Karpas-422 (cell line): ENCODE measurements around the gene NQO1. TPM values are rescaled to one million over a fixed set of nuclear protein-coding genes. Genes with fewer than 3 reads are reported as not detected.
A peak's percentile ranks its signal among the peaks of the same experiment; 100 is the strongest.
"Not testable (repeated sequence)": the region's sequence is repeated elsewhere in the genome, so short reads cannot be mapped to it uniquely, and the experiment has no call there.

Experiments
- DNase-seq: peaks from one replicate; pipeline ENCODE4 v3.0.0-alpha.2; 2015
- H2AFZ ChIP-seq: fragments of 200-600 bp; sonication (generic); 2 replicates; pipeline ENCODE4 v1.6.1; 2014; ENCODE audit warnings: antibody characterized with exemption, low read length, mixed read lengths
- H3K27ac ChIP-seq: fragments of 200-600 bp; sonication (generic); 2 replicates; pipeline ENCODE4 v1.5.1; 2014; ENCODE audit warnings: mild to moderate bottlenecking, low read length, moderate library complexity
- H3K27me3 ChIP-seq: fragments of 200-600 bp; sonication (generic); 2 replicates; pipeline ENCODE4 v1.6.1; 2014; ENCODE audit warnings: low read length, mixed read lengths
- H3K36me3 ChIP-seq: fragments of 200-600 bp; sonication (generic); 2 replicates; pipeline ENCODE4 v1.6.1; 2014; ENCODE audit warnings: low read length, mixed read lengths; ENCODE audit not compliant: insufficient read depth
- H3K4me1 ChIP-seq: fragments of 200-600 bp; sonication (generic); 2 replicates; pipeline ENCODE4 v1.6.1; 2014; ENCODE audit warnings: mild to moderate bottlenecking, low read length, mixed read lengths
- H3K4me2 ChIP-seq: fragments of 200-600 bp; sonication (generic); 2 replicates; pipeline ENCODE4 v1.6.1; 2014; ENCODE audit warnings: low read length, low read depth, mild to moderate bottlenecking; ENCODE audit not compliant: poor library complexity, severe bottlenecking
- H3K4me3 ChIP-seq: fragments of 200-600 bp; sonication (generic); 2 replicates; pipeline ENCODE4 v1.5.1; 2014; ENCODE audit warnings: mild to moderate bottlenecking, antibody characterized with exemption, low read length, mixed read lengths
- H3K79me2 ChIP-seq: fragments of 200-600 bp; sonication (generic); 2 replicates; pipeline ENCODE4 v1.6.1; 2014; ENCODE audit warnings: mild to moderate bottlenecking, low read length, mixed read lengths
- H3K9ac ChIP-seq: fragments of 200-600 bp; sonication (generic); 2 replicates; pipeline ENCODE4 v1.6.0; 2014; ENCODE audit warnings: low read length
- H3K9me2 ChIP-seq: fragments of 200-600 bp; sonication (generic), shearing (Covaris generic); replicated peaks from 2 replicates; pipeline ENCODE4 v1.6.0; 2014; ENCODE audit warnings: mild to moderate bottlenecking, low read length, moderate library complexity; ENCODE audit not compliant: insufficient read depth
- H3K9me3 ChIP-seq: fragments of 300-700, 200-600 bp; sonication (generic); 2 replicates; pipeline ENCODE4 v1.6.1; 2014; ENCODE audit warnings: low read length, mixed read lengths
- H4K20me1 ChIP-seq: fragments of 200-600 bp; sonication (generic); 2 replicates; pipeline ENCODE4 v1.6.1; 2014; ENCODE audit warnings: mild to moderate bottlenecking, antibody characterized with exemption, low read length, low read depth; ENCODE audit not compliant: insufficient read depth
- total RNA-seq: library from RNA; depleted of rRNA; stranded (reverse); fragments of >200 nt; shearing (Covaris generic); gene quantifications from 2 replicates; pipeline ENCODE4 v1.2.3, GENCODE V29; 2014; ENCODE audit warnings: low replicate concordance

The NQO1 gene
- total RNA-seq, 1 experiment from 2014 or later: 16.2 TPM

GRCh38 chr16:69762814-69763598, 36.6 kb upstream of the NQO1 start:
- no peaks in the 10 kb centered on the region for H3K36me3 ChIP-seq
- no peaks in the 10 kb centered on the region for H4K20me1 ChIP-seq
- no peaks in the 10 kb centered on the region for H3K27me3 ChIP-seq
- peak; percentile 69 for DNase-seq
- H3K9me3 ChIP-seq: no peaks in the 10 kb centered on the region
- peak overlapping the region; percentile 61 for H3K27ac ChIP-seq
- peaks cover 29% of the 10 kb centered on the region for H3K4me1 ChIP-seq
- H3K9ac ChIP-seq: peak overlapping the region; percentile 88
- peak overlapping the region; percentile 93 for H3K4me3 ChIP-seq
- peaks cover 48% of the 10 kb centered on the region for H3K79me2 ChIP-seq
- H2AFZ ChIP-seq: no peak overlapping the region
- peak overlapping the region; percentile 79 for H3K4me2 ChIP-seq
- no peaks in the 10 kb centered on the region for H3K9me2 ChIP-seq

GRCh38 chr16:69761983-69762813, 35.8 kb upstream of the NQO1 start, which contains the start of gene WWP2:
Gene WWP2 (plus strand): TSS chr16:69762332. CDS start chr16:69787011, 24,679 bp downstream.
- no peaks in the 10 kb centered on the region for H3K27me3 ChIP-seq
- H3K4me3 ChIP-seq: peak within 1 kb of the TSS; percentile 93
- H4K20me1 ChIP-seq: no peaks in the 10 kb centered on the region
- H3K9me2 ChIP-seq: no peaks in the 10 kb centered on the region
- no peaks in the 10 kb centered on the region for H3K9me3 ChIP-seq
- H3K9ac ChIP-seq: peak within 1 kb of the TSS; percentile 88
- peak; percentile 94 for DNase-seq
- H3K27ac ChIP-seq: peak within 1 kb of the TSS; percentile 61
- peak within 1 kb of the TSS; percentile 33; the same call in 1 of the 2 replicates for H2AFZ ChIP-seq
- H3K4me1 ChIP-seq: peaks cover 26% of the 10 kb centered on the region
- H3K36me3 ChIP-seq: no peaks in the 10 kb centered on the region
- H3K4me2 ChIP-seq: peak within 1 kb of the TSS; percentile 81
- H3K79me2 ChIP-seq: peaks cover 40% of the 10 kb centered on the region

GRCh38 chr16:69757375-69757774, 31.0 kb upstream of the NQO1 start:
- H3K9ac ChIP-seq, H2AFZ ChIP-seq, H3K4me2 ChIP-seq, DNase-seq, H3K9me3 ChIP-seq, H4K20me1 ChIP-seq, H3K9me2 ChIP-seq, H3K27ac ChIP-seq, H3K4me3 ChIP-seq, H3K27me3 ChIP-seq, H3K36me3 ChIP-seq: not testable (repeated sequence)
- Histone ChIP-seq H3K79me2 (peaks cover 29% of the 10 kb centered on the region), H3K4me1 (peaks cover 24% of the 10 kb centered on the region)

GRCh38 chr16:69756705-69757104, 30.3 kb upstream of the NQO1 start:
- Histone ChIP-seq H3K9me2 (no peaks in the 10 kb centered on the region), H3K4me3 (no peak overlapping the region), H3K9me3 (no peaks in the 10 kb centered on the region), H2AFZ (no peak overlapping the region), H3K4me1 (peaks cover 20% of the 10 kb centered on the region), H3K27me3 (no peaks in the 10 kb centered on the region), H3K4me2 (no peak overlapping the region), H3K27ac (no peak overlapping the region), H3K9ac (no peak overlapping the region), H3K79me2 (peaks cover 32% of the 10 kb centered on the region), H3K36me3 (peaks cover 14% of the 10 kb centered on the region; the same call in 1 of the 2 replicates), H4K20me1 (peaks cover 8% of the 10 kb centered on the region; the same call in 1 of the 2 replicates)
- no peak for DNase-seq

GRCh38 chr16:69754469-69755310, 28.3 kb upstream of the NQO1 start, which contains the start of gene NOB1:
Gene NOB1 (minus strand): TSS chr16:69754926. CDS start chr16:69754910, 16 bp downstream.
- H3K9me2 ChIP-seq: no peaks in the 10 kb centered on the region
- H3K27ac ChIP-seq: peak within 1 kb of the TSS; percentile 48
- H3K9ac ChIP-seq: peak within 1 kb of the TSS; percentile 89
- DNase-seq: peak; percentile 99
- peak within 1 kb of the TSS; percentile 64; the same call in 1 of the 2 replicates for H2AFZ ChIP-seq
- H3K9me3 ChIP-seq: no peaks in the 10 kb centered on the region
- peaks cover 13% of the 10 kb centered on the region for H3K4me1 ChIP-seq
- peaks cover 46% of the 10 kb centered on the region for H3K79me2 ChIP-seq
- H3K4me2 ChIP-seq: peak within 1 kb of the TSS; percentile 75
- H3K36me3 ChIP-seq: peaks cover 31% of the 10 kb centered on the region; the same call in 1 of the 2 replicates
- H3K4me3 ChIP-seq: peak within 1 kb of the TSS; percentile 87
- H3K27me3 ChIP-seq: no peaks in the 10 kb centered on the region
- H4K20me1 ChIP-seq: peaks cover 8% of the 10 kb centered on the region; the same call in 1 of the 2 replicates

- Histone ChIP-seq H3K4me1 (peaks cover 13% of the 10 kb centered on the region), H3K36me3 (peaks cover 35% of the 10 kb centered on the region), H2AFZ (no peak overlapping the region), H3K27ac (peak overlapping the region; percentile 48), H3K9me2 (no peaks in the 10 kb centered on the region), H3K27me3 (no peaks in the 10 kb centered on the region), H4K20me1 (peaks cover 8% of the 10 kb centered on the region; the same call in 1 of the 2 replicates), H3K9me3 (no peaks in the 10 kb centered on the region), H3K79me2 (peaks cover 50% of the 10 kb centered on the region), H3K9ac (peak overlapping the region; percentile 89), H3K4me2 (peak overlapping the region; percentile 75), H3K4me3 (peak overlapping the region; percentile 87)
- DNase-seq: no peak
These were observed 27.7 kb upstream of the NQO1 start for GRCh38 chr16:69754143-69754468.

- Histone ChIP-seq H3K4me1 (peaks cover 8% of the 10 kb centered on the region), H3K9me2 (no peaks in the 10 kb centered on the region), H3K79me2 (peaks cover 70% of the 10 kb centered on the region), H3K27me3 (no peaks in the 10 kb centered on the region), H3K4me2 (no peak overlapping the region), H3K36me3 (peaks cover 73% of the 10 kb centered on the region), H2AFZ (no peak overlapping the region), H3K9ac (no peak overlapping the region), H4K20me1 (peaks cover 13% of the 10 kb centered on the region; the same call in 1 of the 2 replicates), H3K9me3 (no peaks in the 10 kb centered on the region), H3K4me3 (no peak overlapping the region), H3K27ac (no peak overlapping the region)
- DNase-seq: no peak
These were observed 22.5 kb upstream of the NQO1 start for GRCh38 chr16:69748694-69749345.
